NCI-H1417 treated with DMSO at 0.1 percent for 48 hours (cell line): ENCODE measurements around the gene BMPR1B.
"Not testable (repeated sequence)": the region's sequence is repeated elsewhere in the genome, so short reads cannot be mapped to it uniquely, and the experiment has no call there.

Source experiments
- DNase-seq: peaks from one replicate; lab custom pipeline; 2025; lab: John Stamatoyannopoulos, UW

Gene BMPR1B

GRCh38 chr4:94833394-94833793 lies 75.6 kb downstream of the BMPR1B start:
- no peak for DNase-seq

DNA sequence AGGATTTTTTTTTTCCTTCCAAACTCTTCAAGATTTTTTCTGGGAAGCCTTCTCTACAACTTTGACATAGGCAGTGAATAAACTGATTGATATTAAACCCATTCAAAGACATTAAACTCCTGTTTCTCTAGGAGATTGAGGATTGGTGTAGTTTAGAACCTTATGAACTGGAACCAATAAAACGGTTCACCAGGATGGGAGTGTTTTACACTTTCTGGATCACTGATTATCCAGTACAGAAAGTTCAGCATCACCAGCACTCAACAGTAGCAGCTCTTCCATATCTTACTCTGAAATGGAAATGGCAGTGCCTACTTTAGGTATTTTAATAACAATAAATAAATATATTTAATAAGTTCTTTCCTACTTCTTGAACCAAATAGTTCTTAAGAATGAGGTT lies 76.7 kb downstream of the BMPR1B start:
- no peak for DNase-seq

- DNase-seq, result not testable (repeated sequence)
Measured at GRCh38 chr4:94841166-94841863, 83.6 kb downstream of the BMPR1B start.

DNA sequence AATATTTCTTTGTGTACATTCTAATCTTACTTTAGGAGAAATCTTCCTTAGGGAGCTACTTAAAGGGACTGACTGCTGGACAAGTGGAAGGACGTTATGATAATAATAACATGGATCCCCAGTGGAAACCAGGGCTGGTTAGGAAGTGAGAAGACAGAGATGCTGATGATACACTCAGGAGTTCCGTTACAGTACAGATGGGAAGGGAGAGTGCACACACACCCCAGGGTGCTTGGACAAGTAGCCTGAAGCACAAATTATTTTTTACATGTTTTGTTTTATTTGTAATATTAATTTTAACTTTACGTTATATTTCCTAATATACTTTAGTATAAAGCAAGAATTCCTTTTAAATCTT lies 84.1 kb downstream of the BMPR1B start:
- no peak for DNase-seq

- no peak for DNase-seq
Measured at GRCh38 chr4:94843216-94843615, 85.5 kb downstream of the BMPR1B start.

- no peak for DNase-seq
Measured at GRCh38 chr4:94848326-94848725, 90.6 kb downstream of the BMPR1B start.

GRCh38 chr4:94849901-94850300 lies 92.1 kb downstream of the BMPR1B start:
- DNase-seq, result no peak

- no peak for DNase-seq
Measured at GRCh38 chr4:94852616-94853015, 94.9 kb downstream of the BMPR1B start.

DNA sequence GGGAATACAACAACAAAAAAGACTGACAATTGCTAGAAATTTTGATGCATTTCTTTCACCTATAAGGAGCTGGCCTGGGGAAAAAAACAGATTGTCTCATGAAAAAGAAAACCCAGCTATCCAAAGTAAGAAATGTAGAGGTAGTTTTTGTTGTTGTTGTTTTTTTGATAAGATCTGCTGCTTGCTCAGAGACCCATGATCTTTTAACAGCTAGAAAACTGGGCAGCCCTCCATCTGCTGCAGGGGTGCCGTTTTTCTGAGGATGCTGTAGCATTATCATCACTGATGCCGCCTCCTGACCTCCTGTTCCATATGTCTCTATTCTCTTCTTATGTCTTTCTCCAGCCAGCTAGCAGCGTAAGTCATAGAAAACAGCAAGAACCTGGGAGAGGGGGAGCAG lies 98.3 kb downstream of the BMPR1B start:
- DNase-seq, result no peak

DNA sequence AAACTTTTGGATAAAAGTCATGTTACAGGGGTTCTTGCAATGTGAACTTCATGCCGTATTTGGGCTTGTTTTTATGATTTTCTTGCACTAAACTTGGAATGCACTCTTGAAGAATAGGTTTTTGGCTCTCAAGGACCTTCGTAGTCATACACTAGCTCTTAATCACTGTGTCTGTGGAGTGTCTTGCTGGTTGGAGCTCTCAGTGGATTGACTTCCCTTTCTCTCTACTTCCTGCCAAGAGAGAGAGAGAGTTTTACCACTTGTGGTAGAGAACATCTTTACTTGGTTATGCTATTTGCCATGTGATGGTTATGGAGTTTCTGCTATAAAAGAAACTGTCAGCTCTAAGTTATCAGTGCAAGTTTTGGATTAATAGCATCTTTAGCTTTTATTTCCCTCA lies 112.4 kb downstream of the BMPR1B start:
- no peak for DNase-seq

DNA sequence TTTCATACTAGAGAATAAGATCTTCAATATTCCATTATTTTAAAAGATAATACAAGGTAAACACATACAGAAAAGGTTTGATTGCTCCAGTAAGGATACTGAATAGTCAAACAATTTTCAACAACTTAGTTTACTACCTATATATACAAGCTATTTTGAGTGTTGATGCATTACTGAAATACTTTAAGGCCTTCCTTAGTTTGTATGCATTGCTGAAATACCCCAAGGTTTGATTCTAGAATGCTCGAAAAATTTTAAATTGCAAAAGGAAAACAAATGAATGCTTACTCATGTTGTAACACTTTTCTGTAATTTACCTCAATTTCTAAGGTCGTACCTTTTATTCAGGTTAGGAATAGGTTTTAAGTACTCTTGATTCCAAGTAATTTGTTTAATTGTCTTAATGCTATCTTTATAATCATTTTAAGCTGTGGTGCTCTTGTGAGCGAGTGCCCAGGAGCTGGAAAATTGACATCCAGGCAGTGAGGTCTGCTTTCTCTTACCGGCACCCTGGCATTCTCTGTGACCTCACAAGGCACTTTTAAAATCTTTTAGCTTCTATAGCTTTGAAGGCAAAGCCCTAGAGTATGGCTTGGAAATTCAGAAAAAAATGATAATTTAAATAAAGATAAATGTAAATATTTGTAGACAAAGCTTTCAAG lies 114.0 kb downstream of the BMPR1B start:
- no peak for DNase-seq

DNA sequence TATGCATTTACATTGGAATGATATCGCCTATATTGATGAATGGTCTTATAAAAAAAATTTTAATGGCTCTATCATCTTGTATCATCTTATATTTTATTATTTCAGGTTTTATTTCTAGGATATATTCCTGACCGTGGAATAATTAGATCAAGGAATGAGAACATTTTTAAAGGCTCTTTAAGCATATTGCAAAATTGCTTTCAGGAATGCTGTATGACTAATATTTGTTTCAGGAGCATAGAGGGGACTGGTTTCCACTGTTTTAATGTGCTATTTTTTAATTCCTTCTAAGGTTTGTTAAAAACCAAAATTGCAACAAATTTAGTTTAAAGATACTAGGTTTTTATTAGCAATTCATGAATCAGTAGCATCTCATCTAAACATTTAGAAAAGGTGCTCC lies 120.2 kb downstream of the BMPR1B start:
- DNase-seq, result no peak

DNA sequence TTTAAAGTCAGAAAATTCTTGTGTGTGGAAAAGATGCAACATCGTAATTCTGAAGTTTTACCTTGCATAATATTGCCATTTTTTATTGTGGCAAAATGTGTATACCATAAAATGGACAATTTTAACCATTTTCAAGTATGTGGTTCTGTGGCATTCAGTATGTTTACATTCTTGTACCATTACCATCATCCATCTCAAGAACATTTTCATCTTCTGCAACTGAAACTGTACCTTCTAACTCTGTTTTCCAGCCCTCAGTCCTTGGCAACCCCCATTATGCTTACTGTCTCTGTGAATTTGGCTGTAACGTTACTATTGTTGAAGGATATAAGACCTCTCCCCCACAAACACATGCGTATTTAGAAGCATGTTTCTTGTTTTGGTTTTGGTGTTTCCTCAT lies 123.2 kb downstream of the BMPR1B start:
- DNase-seq, result no peak

- DNase-seq, result no peak
Measured at GRCh38 chr4:94882756-94883155, 125.0 kb downstream of the BMPR1B start.

DNA sequence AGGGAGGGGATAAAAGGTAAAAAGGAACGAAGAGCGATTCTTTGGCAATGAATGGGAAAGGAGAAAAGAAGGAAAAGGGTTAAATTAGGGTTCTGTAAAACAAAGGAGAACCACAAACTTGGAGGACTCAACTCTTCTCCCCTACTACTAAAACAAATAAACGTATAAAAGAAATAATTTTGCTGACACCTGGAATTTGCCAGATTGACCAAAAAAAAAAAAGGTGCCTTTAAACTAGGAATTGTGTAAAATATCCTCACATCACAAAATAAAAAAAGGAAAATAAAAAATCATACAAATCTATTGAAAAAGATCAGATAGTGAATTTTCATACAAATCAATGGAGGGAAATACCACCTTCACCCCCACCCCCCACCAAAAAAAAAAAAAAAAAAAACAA lies 129.3 kb downstream of the BMPR1B start:
- DNase-seq, result no peak

DNA sequence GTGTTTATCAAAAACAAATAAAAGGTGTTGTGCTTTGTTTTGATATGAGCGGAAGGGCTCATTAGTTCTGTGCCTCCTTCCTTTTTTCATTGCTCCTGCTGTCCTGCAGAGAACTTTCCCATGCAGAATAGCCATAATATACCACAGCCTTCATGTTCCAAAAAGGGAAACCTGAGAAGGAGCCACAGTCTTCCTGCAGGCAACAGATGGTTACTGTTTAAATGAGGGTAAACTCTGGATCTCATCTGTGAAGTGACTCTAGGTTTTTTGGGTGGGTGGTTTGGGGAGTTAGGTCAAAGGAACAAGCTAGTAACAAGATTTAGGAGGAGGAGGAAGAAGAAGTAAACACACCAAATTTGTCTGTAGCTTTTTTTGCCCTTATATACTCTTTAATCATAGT lies 131.8 kb downstream of the BMPR1B start:
- no peak for DNase-seq

- no peak for DNase-seq
Measured at GRCh38 chr4:94889946-94890345, 132.2 kb downstream of the BMPR1B start.

DNA sequence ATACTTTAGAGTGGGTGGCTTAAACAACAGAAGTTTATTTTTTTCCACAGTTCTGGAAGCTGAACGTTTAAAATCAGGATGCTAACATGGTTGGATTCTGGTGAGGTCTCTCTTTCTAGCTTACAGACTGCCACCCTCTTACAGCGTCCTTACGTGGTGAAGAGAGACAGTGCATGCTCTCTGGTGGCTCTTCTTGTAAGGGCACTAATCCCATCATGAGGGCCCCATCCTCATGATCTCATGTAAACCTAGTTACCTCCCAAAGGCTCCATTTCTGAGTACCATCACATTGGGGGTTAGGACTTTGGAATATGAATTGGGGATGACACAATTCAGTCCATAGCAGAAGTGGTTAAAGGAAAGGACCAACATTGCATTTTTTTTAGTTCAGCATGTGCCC lies 132.8 kb downstream of the BMPR1B start:
- no peak for DNase-seq

DNA sequence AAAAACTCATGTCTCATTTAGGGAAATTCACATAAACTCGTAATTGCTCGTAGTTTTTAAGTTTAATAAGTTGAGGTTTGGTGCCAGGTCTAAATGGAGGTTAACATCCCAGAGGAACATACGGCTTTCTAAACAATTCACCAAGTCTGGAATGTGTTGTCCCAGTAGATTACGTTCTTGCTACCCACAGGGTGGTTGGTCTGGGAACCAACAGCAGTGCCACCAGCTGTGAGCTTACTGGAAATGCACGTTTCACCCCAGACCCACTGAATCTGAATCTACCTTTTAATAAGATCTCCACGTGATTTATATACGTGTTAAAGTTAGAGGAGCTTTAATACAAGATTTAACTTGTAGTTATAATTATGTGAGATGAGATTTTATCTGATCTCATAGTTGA lies 134.3 kb downstream of the BMPR1B start:
- DNase-seq, result no peak

DNA sequence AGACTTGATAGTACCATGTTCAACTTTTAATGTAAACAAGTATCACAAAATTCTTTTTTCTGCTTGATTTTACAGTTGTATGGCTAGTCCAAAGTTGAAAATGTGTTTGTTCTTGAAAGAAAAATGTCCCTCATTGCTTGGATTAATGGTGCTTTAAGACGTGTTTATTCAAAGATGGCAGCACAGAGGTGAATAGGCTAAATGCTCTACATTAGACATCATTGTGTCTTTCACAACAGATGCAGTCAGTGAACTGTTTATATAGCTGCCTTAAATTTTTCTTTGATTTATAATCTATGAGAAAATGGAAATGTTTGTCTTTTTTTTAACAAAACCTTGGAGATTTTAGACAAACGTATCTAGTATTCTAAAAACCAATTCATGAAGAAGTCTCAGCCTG lies 137.3 kb downstream of the BMPR1B start:
- no peak for DNase-seq

- no peak for DNase-seq
Measured at GRCh38 chr4:94897023-94897422, 139.3 kb downstream of the BMPR1B start.

GRCh38 chr4:94905511-94905910 lies 147.8 kb downstream of the BMPR1B start:
- DNase-seq, result no peak

- DNase-seq, result no peak
Measured at GRCh38 chr4:94909645-94910044, 151.9 kb downstream of the BMPR1B start.

GRCh38 chr4:94911106-94911505 lies 153.4 kb downstream of the BMPR1B start:
- no peak for DNase-seq
